Fibroblast of lung (primary cell): ENCODE data around the gene REEP1. TPM values are rescaled to one million over a fixed set of nuclear protein-coding genes. Genes with fewer than 3 reads are reported as not detected.
"Not testable (repeated sequence)": the region's sequence is repeated elsewhere in the genome, so short reads cannot be mapped to it uniquely, and the experiment has no call there.

Experiments
- DNase-seq, 2 donors: peaks; one replicate each; pipeline versions ENCODE4 v3.0.0 to v3.0.0-alpha.2; 2010; ENCODE audit warnings: low read depth in 2 of 2
- H2AFZ ChIP-seq: 2 replicates; pipeline ENCODE4 v1.5.1; 2012; ENCODE audit warnings: low read length, control low read depth, inconsistent platforms
- H3K27ac ChIP-seq: 2 replicates; pipeline ENCODE4 v1.5.1; 2011; ENCODE audit warnings: low read length, control low read depth; ENCODE audit not compliant: insufficient read depth
- H3K27me3 ChIP-seq: 2 replicates; pipeline ENCODE4 v1.5.1; 2011; ENCODE audit warnings: mild to moderate bottlenecking, low read length; ENCODE audit not compliant: control insufficient read depth, insufficient read depth
- H3K36me3 ChIP-seq: 2 replicates; pipeline ENCODE4 v1.5.1; 2011; ENCODE audit warnings: low read length; ENCODE audit not compliant: control insufficient read depth, insufficient read depth
- H3K4me1 ChIP-seq: 2 replicates; pipeline ENCODE4 v1.5.1; 2011; ENCODE audit warnings: low read length; ENCODE audit not compliant: control insufficient read depth, insufficient read depth; ENCODE audit errors: extremely low read depth
- H3K4me2 ChIP-seq: 2 replicates; pipeline ENCODE4 v1.5.1; 2011; ENCODE audit warnings: low read length, control low read depth; ENCODE audit not compliant: insufficient read depth; ENCODE audit errors: extremely low read depth
- H3K4me3 ChIP-seq, 4 experiments: fragments of 200-600 bp in 1 of 4; sonication (generic) in 1 of 4; replicated peaks in 1 of 4; 2 replicates each; pipeline ENCODE4 v1.5.1; 2011 to 2016; ENCODE audit warnings: low read length in 4 of 4, low read depth in 3 of 4, mild to moderate bottlenecking in 3 of 4, control low read depth in 2 of 4, inconsistent platforms in 1 of 4, mixed read lengths in 1 of 4; ENCODE audit not compliant: insufficient read depth in 1 of 4; ENCODE audit errors: control extremely low read depth in 1 of 4
- H3K79me2 ChIP-seq: 2 replicates; pipeline ENCODE4 v1.5.1; 2012; ENCODE audit warnings: mild to moderate bottlenecking, low read length, inconsistent platforms; ENCODE audit not compliant: control insufficient read depth, insufficient read depth
- H3K9ac ChIP-seq: 2 replicates; pipeline ENCODE4 v1.5.1; 2011; ENCODE audit warnings: mild to moderate bottlenecking, low read length, control low read depth; ENCODE audit not compliant: insufficient read depth
- H3K9me3 ChIP-seq: 2 replicates; pipeline ENCODE4 v1.5.1; 2012; ENCODE audit warnings: low read depth, low read length; ENCODE audit not compliant: control insufficient read depth, insufficient read depth
- H4K20me1 ChIP-seq: 2 replicates; pipeline ENCODE4 v1.5.1; 2011; ENCODE audit warnings: low read length; ENCODE audit not compliant: control insufficient read depth, insufficient read depth; ENCODE audit errors: extremely low read depth
- CTCF ChIP-seq, 2 donors: IDR thresholded peaks in 1 of 2; conservative IDR thresholded peaks in 1 of 2; 1 replicate in 1 of 2; 2 replicates in 1 of 2; pipeline ENCODE4 v1.5.1; 2011 to 2012; ENCODE audit warnings: low read length in 2 of 2, control low read depth in 1 of 2, inconsistent platforms in 1 of 2, low read depth in 1 of 2, mild to moderate bottlenecking in 1 of 2
- EZH2 ChIP-seq: IDR thresholded peaks from 2 replicates; pipeline ENCODE4 v1.5.1; 2012; ENCODE audit warnings: low read length, control low read depth, mild to moderate bottlenecking; ENCODE audit errors: missing control alignments
- polyA plus RNA-seq, 2 donors: library from polyadenylated mRNA; depleted of rRNA in 1 of 2; stranded (reverse) in 1 of 2; unstranded in 1 of 2; fragments of >200 nt; gene quantifications; 2 replicates each; pipeline ENCODE4 v1.2.1, GENCODE V29; 2011 to 2012; ENCODE audit warnings: missing spikeins in 1 of 2
- total RNA-seq: library from RNA; depleted of rRNA; stranded (reverse); fragments of >200 nt; gene quantifications from 2 replicates; pipeline ENCODE4 v1.2.1, GENCODE V29; 2014

Gene REEP1
- total and polyA plus RNA-seq, 2 donors (not counting 1 experiment from before 2014, with no cell fraction given), result 0.02 TPM; not detected in 1

- Histone ChIP-seq H3K9me3 (no peaks in the 10 kb centered on the region), H4K20me1 (no peaks in the 10 kb centered on the region), H3K27me3 (no peaks in the 10 kb centered on the region), H2AFZ (no peak overlapping the region), H3K27ac (no peak overlapping the region), H3K4me1 (no peaks in the 10 kb centered on the region), H3K36me3 (no peaks in the 10 kb centered on the region), H3K4me2 (no peak overlapping the region), H3K9ac (no peak overlapping the region), H3K79me2 (no peaks in the 10 kb centered on the region), H3K4me3 (no peak overlapping the region)
- no peak for DNase-seq
- TF ChIP-seq CTCF (conservative IDR thresholded peaks at IDR 0.05 in 1 of 2, IDR thresholded peaks at IDR 0.05 in 1 of 2; ENCODE audit: low read depth in 1 of 2, low read length in 2 of 2) (no peak), EZH2 (no peak)
Measured at GRCh38 chr2:86229221-86229620, 108.2 kb downstream of the REEP1 start.

GRCh38 chr2:86228574-86228973 is 108.9 kb downstream of the REEP1 start:
- H3K79me2 ChIP-seq, H3K36me3 ChIP-seq, H3K9me3 ChIP-seq, H4K20me1 ChIP-seq, H3K4me2 ChIP-seq, H3K27ac ChIP-seq, H2AFZ ChIP-seq, H3K4me1 ChIP-seq, H3K4me3 ChIP-seq, H3K9ac ChIP-seq, DNase-seq, H3K27me3 ChIP-seq: not testable (repeated sequence)

GRCh38 chr2:86227685-86228084 is 109.7 kb downstream of the REEP1 start:
- no peak overlapping the region for H3K27ac ChIP-seq
- no peak overlapping the region for H2AFZ ChIP-seq
- H3K4me1 ChIP-seq, result peaks cover 6% of the 10 kb centered on the region
- H3K79me2 ChIP-seq, result no peaks in the 10 kb centered on the region
- no peak overlapping the region for H3K4me2 ChIP-seq
- H4K20me1 ChIP-seq, result no peaks in the 10 kb centered on the region
- no peaks in the 10 kb centered on the region for H3K9me3 ChIP-seq
- no peaks in the 10 kb centered on the region for H3K36me3 ChIP-seq
- no peak overlapping the region for H3K9ac ChIP-seq
- H3K4me3 ChIP-seq, result no peak overlapping the region
- DNase-seq, result no peak
- no peaks in the 10 kb centered on the region for H3K27me3 ChIP-seq
- TF ChIP-seq CTCF (conservative IDR thresholded peaks at IDR 0.05 in 1 of 2, IDR thresholded peaks at IDR 0.05 in 1 of 2; ENCODE audit: low read depth in 1 of 2, low read length in 2 of 2) (no peak), EZH2 (no peak)
